ENCODE data around the gene GPR37L1.

Gene GPR37L1, protein sequence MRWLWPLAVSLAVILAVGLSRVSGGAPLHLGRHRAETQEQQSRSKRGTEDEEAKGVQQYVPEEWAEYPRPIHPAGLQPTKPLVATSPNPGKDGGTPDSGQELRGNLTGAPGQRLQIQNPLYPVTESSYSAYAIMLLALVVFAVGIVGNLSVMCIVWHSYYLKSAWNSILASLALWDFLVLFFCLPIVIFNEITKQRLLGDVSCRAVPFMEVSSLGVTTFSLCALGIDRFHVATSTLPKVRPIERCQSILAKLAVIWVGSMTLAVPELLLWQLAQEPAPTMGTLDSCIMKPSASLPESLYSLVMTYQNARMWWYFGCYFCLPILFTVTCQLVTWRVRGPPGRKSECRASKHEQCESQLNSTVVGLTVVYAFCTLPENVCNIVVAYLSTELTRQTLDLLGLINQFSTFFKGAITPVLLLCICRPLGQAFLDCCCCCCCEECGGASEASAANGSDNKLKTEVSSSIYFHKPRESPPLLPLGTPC

DNA sequence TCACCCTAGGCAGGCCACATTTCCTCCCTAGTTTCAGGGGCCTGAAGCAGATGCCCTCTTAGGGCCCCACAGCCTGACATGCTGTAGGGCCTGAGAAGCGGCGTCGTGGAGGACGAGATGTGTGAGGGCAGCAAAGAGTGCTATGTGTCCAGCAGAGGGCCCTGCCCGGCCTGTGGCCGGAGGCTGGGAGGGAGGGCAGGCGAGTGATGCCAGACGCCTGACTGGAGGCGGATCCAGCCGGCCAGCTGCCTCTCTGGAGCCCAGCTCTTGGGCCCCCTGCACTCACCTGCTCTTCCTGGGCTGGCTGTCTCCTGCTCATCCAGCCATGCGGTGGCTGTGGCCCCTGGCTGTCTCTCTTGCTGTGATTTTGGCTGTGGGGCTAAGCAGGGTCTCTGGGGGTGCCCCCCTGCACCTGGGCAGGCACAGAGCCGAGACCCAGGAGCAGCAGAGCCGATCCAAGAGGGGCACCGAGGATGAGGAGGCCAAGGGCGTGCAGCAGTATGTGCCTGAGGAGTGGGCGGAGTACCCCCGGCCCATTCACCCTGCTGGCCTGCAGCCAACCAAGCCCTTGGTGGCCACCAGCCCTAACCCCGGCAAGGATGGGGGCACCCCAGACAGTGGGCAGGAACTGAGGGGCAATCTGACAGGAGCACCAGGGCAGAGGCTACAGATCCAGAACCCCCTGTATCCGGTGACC is at the start of gene GPR37L1:
Gene GPR37L1 (plus strand): TSS at position 279 of the 697 bp plus-strand sequence. CDS start 47 bp downstream, at position 326.
- DNase-seq (ENCODE audit: low read depth) = peak; percentile 65

- DNase-seq (ENCODE audit: low read depth) = no peak
These were observed 49.5 kb upstream of the GPR37L1 start for GRCh38 chr1:202073206-202073605.

DNA sequence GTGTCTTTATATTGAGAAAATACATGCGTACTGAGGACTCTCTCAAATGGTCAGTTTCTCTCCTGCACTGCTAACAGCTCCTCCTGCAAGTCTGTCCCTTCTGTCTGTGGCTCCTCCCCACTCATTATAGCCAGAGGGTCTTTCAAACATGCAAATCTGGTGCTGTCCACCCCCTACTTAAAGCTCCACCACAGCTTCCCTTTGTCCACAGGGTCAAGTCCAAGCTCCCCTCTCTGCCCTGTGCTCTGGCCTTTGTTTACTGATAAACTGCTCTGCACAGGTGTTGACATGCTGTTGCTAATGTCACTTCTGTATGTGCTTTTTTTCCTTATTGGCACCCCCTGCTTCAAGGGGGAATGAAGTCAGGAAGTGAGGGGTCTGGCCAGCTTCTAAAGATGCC is 47.7 kb upstream of the GPR37L1 start:
- no peak for DNase-seq (ENCODE audit: low read depth)

DNA sequence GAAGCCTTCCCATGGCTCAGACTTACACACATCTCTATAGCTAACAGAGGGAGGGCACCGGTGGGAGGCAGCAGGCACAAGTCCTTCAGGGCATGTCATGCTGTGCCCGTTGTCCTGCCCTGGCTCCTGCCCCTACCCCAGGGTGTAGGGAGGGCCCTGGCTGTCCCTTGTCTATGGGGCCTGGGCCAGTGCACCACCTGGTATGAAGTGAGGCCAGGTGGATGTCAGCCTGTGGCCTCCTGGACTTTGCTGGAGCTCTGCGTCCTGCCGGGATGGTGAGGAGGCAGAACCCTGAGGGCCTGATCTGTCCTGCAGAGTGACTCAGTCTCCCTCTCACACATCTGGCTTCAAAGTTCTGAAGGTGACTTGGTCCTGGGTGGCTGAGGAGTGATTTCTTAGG is 47.3 kb upstream of the GPR37L1 start:
- no peak for DNase-seq (ENCODE audit: low read depth)

DNA sequence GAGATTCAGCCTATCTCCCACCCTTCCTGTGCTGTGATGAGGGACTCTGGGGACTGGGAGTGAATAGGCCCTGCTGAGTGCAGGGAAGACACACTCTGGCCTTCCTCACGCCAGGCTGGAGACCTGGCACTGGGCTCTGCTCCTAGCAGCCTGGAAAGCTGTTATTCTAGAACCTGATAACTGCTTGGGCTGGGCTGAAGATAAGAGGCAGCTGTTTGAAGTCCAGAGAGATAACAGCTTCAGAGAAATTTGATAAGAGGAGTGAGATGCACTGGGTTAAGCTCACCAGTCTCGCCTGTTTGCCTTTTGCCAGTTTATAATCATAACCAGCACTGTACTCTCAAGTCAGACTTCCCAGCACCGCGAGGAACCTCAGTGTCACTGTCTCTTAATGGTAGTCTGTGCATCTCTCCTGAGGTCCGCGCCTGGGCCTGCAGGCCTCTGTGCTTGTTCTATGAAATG is 46.6 kb upstream of the GPR37L1 start:
- DNase-seq (ENCODE audit: low read depth) = no peak

DNA sequence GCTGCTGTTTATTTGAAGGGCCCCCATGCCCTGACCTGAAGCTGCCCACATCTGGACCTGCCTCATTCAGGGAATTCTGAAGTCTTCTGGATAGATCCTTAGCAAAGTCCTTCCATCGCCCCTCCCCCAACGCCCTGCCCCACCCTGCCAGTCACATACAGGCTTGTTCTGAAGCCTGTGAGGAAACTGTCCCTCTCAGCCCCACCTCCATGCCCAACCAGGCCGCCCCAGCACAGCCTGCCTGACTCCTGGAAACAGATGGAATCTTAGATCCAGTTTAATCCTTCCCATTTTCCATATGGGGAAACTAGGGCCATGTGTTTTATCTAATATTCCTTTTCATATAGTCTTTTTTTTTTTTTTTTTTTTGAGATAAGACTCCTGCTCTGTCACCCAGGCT is 44.5 kb upstream of the GPR37L1 start:
- DNase-seq (ENCODE audit: low read depth) = no peak

GRCh38 chr1:202081992-202082391 is 40.7 kb upstream of the GPR37L1 start:
- DNase-seq (ENCODE audit: low read depth) = no peak

- DNase-seq (ENCODE audit: low read depth) = no peak
These were observed 37.7 kb upstream of the GPR37L1 start for GRCh38 chr1:202084791-202085681.

DNA sequence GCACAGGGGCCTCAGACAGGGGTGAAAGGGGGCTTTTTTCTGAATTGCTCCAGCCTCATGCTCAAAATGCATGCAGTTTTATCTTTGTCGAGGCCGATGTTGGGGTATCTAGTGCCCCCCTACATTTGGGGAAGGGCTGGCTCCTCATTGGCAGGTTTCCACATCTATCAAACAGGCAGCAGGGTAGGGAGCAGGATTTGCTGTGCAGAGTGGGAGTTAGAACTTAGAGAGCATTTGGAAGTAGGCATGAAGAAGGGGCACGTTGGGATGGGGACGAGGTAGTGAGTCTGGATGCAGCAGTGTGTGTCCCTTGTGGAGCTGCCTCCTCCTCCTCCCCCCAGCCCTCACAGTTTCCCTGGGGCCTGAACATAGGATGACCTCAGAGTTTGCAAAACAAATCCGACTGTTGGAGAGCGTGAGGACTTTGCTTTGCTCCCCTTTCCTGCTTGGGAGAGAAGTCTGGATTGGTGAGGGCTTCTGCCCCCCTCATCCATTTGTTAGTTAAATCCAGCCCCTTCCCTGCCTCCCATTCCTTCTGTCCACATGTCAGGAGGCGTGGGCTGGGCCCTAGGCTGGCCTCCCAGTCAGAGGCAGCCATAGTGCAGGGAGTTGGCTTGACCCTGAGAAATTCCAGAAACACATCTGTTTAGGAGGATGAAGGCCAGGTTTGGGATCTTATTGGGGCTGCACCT is 36.9 kb upstream of the GPR37L1 start:
- DNase-seq (ENCODE audit: low read depth) = no peak

- no peak for DNase-seq (ENCODE audit: low read depth)
These were observed 36.0 kb upstream of the GPR37L1 start for GRCh38 chr1:202086579-202087350.

DNA sequence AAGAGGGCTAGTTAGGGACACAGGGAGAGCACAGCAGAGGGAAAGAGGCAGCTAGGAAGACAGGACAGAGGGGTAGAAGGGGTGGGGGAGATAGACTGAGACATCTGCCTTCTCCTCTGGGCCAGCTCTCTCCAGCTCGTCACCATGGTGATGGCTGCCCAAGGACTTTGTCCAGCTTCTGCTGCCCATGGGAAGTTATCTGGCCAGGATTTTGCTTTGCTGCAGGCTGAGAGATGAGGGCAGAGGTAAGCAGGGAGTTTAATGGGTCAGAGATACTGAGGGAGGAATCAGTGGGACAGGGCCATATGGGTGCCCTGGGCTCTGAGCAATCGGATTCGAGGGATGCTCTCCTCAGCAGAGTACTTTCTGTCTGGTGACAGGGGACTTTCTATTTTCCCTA is 34.5 kb upstream of the GPR37L1 start:
- no peak for DNase-seq (ENCODE audit: low read depth)

DNA sequence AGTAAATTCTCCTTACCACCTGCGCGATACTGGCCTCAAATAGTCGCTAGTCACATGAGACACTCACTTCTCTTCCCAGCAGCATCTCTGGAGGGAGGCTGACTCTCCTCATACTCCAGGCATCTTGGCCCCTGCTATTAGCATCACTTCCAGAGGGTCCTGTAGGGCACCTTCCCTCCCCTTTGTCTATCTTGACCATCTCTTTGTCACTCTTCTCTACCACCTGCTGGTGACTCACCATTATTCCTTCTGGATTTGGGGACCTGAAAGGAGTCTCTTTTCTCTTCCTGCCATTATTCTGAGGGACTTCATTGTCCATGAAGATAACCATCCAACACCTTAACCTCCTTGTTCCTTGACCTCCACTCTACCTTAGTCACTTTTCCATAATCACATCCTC is 31.7 kb upstream of the GPR37L1 start:
- no peak for DNase-seq (ENCODE audit: low read depth)

GRCh38 chr1:202093858-202094257 is 28.9 kb upstream of the GPR37L1 start:
- DNase-seq (ENCODE audit: low read depth) = no peak

DNA sequence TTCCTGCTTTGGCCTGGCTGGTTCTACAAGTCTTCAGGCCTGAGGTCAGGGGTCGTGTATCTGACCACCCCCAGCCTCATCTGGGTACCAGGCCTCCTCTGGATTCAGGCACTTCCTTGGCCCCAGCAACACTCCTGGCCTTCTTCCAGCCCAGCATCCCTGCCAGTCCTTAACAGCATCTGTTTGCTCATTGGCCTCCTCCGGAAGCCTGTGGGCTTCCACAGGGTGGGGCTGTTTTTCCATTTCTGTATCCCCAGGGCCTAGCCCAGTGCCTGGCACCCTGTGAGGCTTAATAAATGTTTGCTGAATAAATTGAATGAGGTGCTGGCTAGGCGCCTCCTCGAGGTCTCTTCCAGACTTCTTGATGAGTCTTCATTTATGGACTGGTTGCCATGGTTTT is 21.5 kb upstream of the GPR37L1 start:
- DNase-seq (ENCODE audit: low read depth) = no peak

DNA sequence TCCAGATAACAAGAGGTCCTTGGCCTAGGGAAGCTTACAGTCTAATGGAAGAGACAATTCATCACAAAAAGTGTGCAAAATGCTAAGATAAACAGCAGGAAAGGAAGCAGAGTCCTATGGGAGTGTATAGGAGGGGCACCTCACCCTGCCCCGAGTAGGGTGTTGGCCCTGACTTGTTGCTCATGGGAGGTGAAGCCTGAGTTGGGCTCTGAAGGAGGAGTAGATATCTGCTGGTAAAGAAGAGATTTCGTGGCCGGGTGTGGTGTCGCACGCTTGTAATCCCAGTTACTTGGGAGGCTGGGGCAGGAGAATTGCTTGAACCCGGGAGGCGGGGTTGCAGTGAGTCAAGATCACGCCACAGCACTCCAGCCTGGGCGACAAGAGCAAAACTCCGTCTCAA is 18.6 kb upstream of the GPR37L1 start:
- no peak for DNase-seq (ENCODE audit: low read depth)

GRCh38 chr1:202105571-202106339 is 17.0 kb upstream of the GPR37L1 start:
- DNase-seq (ENCODE audit: low read depth) = peak; percentile 66

GRCh38 chr1:202106340-202107254 is 16.1 kb upstream of the GPR37L1 start:
- peak; percentile 24 for DNase-seq (ENCODE audit: low read depth)

GRCh38 chr1:202107321-202107761 is 15.4 kb upstream of the GPR37L1 start:
- no peak for DNase-seq (ENCODE audit: low read depth)

Data from ELR (cell line).